Pericardium fibroblast (primary cell): ENCODE results near the gene MANEAL. TPM values are rescaled to one million over a fixed set of nuclear protein-coding genes. Genes with fewer than 3 reads are reported as not detected.

Source experiments
- total RNA-seq: library from RNA; depleted of rRNA; stranded (reverse); fragments of >200 nt; gene quantifications from 2 replicates; pipeline ENCODE4 v1.2.3, GENCODE V29; 2015

MANEAL gene
- total RNA-seq, result 2.1 TPM in 1 of 2 replicates, not detected in the other

GRCh38 chr1:37793773-37794371 is at the start of gene MANEAL:
MANEAL (plus strand) TSS chr1:37793847; CDS start chr1:37794183, 336 bp downstream.

GRCh38 chr1:37764888-37765441 is 28.7 kb upstream of the MANEAL start, which contains the start of gene EPHA10:
EPHA10 (minus strand) TSS chr1:37765120; CDS start chr1:37765066, 54 bp downstream.

GRCh38 chr1:37807555-37808368 is 14.1 kb downstream of the MANEAL start, which contains the start of the genes C1orf122 and YRDC:
C1orf122 (plus strand) TSS chr1:37807790; CDS start chr1:37808405, 615 bp downstream.
YRDC (minus strand) TSS chr1:37808208; CDS start chr1:37808180, 28 bp downstream.

Other genes starting within 250 kb of the MANEAL start
- 7.8 and 9.0 TPM in 2 replicates for gene SNIP1, start 239.6 kb upstream of the MANEAL start, total RNA-seq
- gene DNALI1, start 236.9 kb upstream of the MANEAL start, total RNA-seq, result 2.9 and 5.5 TPM in 2 replicates
- 21.9 and 27.4 TPM in 2 replicates for gene GNL2, start 197.9 kb upstream of the MANEAL start, total RNA-seq
- 0.17 and 8.6 TPM in 2 replicates for gene RSPO1, start 159.0 kb upstream of the MANEAL start, total RNA-seq
- gene CDCA8, start 101.3 kb upstream of the MANEAL start, total RNA-seq, result 0.47 and 0.60 TPM in 2 replicates
- not detected in 2 replicates for gene EPHA10, start 28.7 kb upstream of the MANEAL start, total RNA-seq
- gene C1orf122, start 13.9 kb downstream of the MANEAL start, total RNA-seq, result 93.2 and 201 TPM in 2 replicates
- 14.0 and 21.7 TPM in 2 replicates for gene YRDC, start 14.4 kb downstream of the MANEAL start, total RNA-seq
- gene MTF1, start 65.7 kb downstream of the MANEAL start, total RNA-seq, result 1.5 and 16.3 TPM in 2 replicates
- gene INPP5B, start 153.2 kb downstream of the MANEAL start, total RNA-seq, result 15.8 and 18.7 TPM in 2 replicates
- gene SF3A3, start 196.2 kb downstream of the MANEAL start, total RNA-seq, result 26.5 and 51.0 TPM in 2 replicates
- gene FHL3, start 211.7 kb downstream of the MANEAL start, total RNA-seq, result 43.2 and 51.1 TPM in 2 replicates
- 28.4 and 34.3 TPM in 2 replicates for gene UTP11, start 218.9 kb downstream of the MANEAL start, total RNA-seq